Upper lobe of right lung (tissue), 1 donor: Measurements from ENCODE around the gene WAPL. TPM values are rescaled to one million over a fixed set of nuclear protein-coding genes. Genes with fewer than 3 reads are reported as not detected.
A peak's percentile ranks its signal among the peaks of the same experiment; 100 is the strongest.
"Not testable (repeated sequence)": the region's sequence is repeated elsewhere in the genome, so short reads cannot be mapped to it uniquely, and the experiment has no call there.

Source experiments
- ATAC-seq: fragments of 200-7000 bp; cut with Tn5 transposase; one replicate; pipeline ENCODE4 v1.9.1; 2020; ENCODE audit warnings: mild to moderate bottlenecking, moderate library complexity
- DNase-seq: peaks from one replicate; pipeline ENCODE4 v3.0.0-alpha.2; 2020
- H3K27ac ChIP-seq: fragments of 200-600 bp; one replicate; pipeline ENCODE4 v1.8.0; 2022
- H3K27me3 ChIP-seq: fragments of 200-600 bp; one replicate; pipeline ENCODE4 v1.8.0; 2022; ENCODE audit warnings: mild to moderate bottlenecking
- H3K36me3 ChIP-seq: fragments of 200-600 bp; one replicate; pipeline ENCODE4 v1.8.0; 2022
- H3K4me1 ChIP-seq: fragments of 200-600 bp; one replicate; pipeline ENCODE4 v1.8.0; 2022
- H3K4me3 ChIP-seq: fragments of 200-600 bp; one replicate; pipeline ENCODE4 v1.8.0; 2022; ENCODE audit warnings: mild to moderate bottlenecking
- H3K9me3 ChIP-seq: fragments of 200-600 bp; one replicate; pipeline ENCODE4 v1.8.0; 2022
- intact Hi-C: fragments of 100-400 bp; cut with DNase I; formaldehyde crosslinking; loops from one replicate; pipeline ENCODE4 v1.11.0; 2022
- total RNA-seq: library from RNA; stranded (reverse); fragmentation: NEBNext Ultra II Directional; extraction: Animal tissue kit (Norgen Biotek cat#: 25700); gene quantifications from one replicate; pipeline ENCODE4 v1.2.1, GENCODE V29; 2021
- TF ChIP-seq, protein P1 (sequence below): fragments of 200-600 bp; IDR thresholded peaks from one replicate; pipeline ENCODE4 v1.8.0; 2022; ENCODE audit warnings: antibody characterized with exemption
- donor health status: DM: no; HTN: yes; CAD: no; lungs with severe emphysema.

Gene WAPL
- total RNA-seq, 1 donor from 2014 or later: 35.1 TPM

DNA sequence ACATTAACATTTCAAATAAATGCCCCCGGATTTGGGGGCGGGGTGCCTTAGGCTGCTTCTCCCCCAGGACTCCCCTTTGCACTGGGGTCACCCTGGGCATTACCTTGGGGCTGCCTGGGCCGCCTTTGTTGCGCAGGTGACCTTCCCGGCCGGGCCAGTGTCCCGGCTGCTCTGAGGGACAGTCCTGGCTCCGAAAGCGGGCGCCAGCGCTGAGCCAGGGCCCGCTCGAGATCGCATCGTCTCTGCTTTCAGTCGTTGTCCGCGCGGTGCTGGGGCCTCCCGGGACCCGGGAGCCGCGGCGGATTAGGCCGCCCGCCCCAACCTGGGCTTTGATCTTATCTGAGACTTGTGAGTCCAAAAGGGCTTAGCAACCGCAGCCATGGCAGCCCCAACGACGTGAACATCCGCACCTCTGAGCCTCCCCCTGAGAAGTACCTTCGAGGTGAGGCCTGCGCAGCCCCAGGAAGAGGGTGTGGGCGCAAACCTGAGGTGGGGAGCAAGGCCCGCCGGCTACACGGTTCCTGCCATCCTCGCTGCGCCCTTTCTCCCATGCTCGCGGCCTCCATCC lies 14.8 kb upstream of the WAPL start:
- Histone ChIP-seq H3K36me3 (no peaks in the 10 kb centered on the region), H3K27me3 (no peaks in the 10 kb centered on the region), H3K4me1 (peaks cover 5% of the 10 kb centered on the region), H3K9me3 (no peaks in the 10 kb centered on the region), H3K4me3 (peak overlapping the region; percentile 59), H3K27ac (no peak overlapping the region)
- ATAC-seq (no peak), DNase-seq (no peak)
- intact Hi-C loops: no loop called here
- TF ChIP-seq, protein P1, sequence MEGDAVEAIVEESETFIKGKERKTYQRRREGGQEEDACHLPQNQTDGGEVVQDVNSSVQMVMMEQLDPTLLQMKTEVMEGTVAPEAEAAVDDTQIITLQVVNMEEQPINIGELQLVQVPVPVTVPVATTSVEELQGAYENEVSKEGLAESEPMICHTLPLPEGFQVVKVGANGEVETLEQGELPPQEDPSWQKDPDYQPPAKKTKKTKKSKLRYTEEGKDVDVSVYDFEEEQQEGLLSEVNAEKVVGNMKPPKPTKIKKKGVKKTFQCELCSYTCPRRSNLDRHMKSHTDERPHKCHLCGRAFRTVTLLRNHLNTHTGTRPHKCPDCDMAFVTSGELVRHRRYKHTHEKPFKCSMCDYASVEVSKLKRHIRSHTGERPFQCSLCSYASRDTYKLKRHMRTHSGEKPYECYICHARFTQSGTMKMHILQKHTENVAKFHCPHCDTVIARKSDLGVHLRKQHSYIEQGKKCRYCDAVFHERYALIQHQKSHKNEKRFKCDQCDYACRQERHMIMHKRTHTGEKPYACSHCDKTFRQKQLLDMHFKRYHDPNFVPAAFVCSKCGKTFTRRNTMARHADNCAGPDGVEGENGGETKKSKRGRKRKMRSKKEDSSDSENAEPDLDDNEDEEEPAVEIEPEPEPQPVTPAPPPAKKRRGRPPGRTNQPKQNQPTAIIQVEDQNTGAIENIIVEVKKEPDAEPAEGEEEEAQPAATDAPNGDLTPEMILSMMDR: no peak

DNA sequence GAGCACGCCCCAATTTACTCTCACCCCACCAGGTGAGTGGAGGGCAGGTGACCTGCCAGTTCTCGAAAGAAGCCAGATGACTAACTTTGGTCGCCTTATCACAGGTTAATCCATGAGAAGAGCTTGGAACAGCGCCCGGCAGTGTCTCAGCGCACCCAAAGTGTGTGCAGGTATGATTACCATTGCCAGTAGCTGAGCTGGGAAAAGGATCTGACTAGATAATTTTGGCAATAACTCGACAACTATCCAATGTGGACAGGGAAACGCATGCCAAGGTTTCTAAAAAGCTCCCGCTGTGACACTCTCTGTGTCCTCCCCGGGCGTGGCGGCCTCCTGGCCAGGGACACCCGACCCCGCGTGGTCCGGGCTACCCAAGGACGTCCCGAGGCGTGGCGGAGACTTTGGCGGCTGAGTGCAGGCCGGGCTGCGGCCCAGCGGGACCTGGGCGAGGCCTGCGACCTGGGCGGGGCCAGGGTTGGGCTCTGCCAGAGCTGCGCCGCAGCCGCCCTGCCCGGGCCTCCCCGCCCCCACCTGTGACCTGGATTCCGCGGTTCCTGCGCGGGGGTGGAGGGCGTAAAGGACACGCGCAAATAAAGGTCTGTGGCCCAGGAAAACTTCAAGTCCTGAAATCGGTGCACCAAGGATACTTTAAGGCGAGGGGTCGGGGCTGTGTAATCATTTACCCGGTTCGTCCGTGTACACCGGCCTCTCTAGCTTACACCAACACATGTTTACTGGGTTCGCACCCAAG lies 13.7 kb upstream of the WAPL start:
- peaks cover 5% of the 10 kb centered on the region for H3K4me1 ChIP-seq
- peak overlapping the region; percentile 59 for H3K4me3 ChIP-seq
- peak; percentile 94 for DNase-seq
- ATAC-seq: peak; percentile 98
- TF ChIP-seq, protein P1: no peak
- no peaks in the 10 kb centered on the region for H3K9me3 ChIP-seq
- intact Hi-C loops: no loop called here
- H3K36me3 ChIP-seq: no peaks in the 10 kb centered on the region
- H3K27ac ChIP-seq: peak overlapping the region; percentile 42
- H3K27me3 ChIP-seq: no peaks in the 10 kb centered on the region

DNA sequence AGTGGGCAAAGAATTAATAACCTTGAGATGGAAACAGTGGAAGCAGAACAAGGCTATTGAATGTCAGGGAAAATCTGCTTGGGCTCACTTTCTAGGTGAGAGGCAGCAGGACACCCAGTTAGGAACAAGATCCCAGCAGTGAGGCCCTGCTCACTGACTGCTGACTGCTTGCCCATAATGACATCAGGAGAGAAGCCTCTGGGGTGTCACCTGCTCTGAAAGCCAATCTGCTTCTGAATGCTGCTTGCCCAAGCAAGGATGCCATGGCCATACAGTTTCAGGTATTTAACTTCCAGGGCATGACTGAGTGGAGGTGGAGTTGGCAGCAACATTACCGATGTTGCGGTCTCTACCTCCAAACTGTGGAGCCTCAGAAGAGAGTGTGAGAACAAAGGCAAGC lies 11.7 kb upstream of the WAPL start:
- Histone ChIP-seq H3K9me3 (no peaks in the 10 kb centered on the region), H3K27ac (no peak overlapping the region), H3K4me1 (peaks cover 5% of the 10 kb centered on the region), H3K4me3 (no peak overlapping the region), H3K27me3 (no peaks in the 10 kb centered on the region), H3K36me3 (no peaks in the 10 kb centered on the region)
- DNase-seq (no peak), ATAC-seq (no peak)
- intact Hi-C loops: no loop called here
- TF ChIP-seq, protein P1: no peak

DNA sequence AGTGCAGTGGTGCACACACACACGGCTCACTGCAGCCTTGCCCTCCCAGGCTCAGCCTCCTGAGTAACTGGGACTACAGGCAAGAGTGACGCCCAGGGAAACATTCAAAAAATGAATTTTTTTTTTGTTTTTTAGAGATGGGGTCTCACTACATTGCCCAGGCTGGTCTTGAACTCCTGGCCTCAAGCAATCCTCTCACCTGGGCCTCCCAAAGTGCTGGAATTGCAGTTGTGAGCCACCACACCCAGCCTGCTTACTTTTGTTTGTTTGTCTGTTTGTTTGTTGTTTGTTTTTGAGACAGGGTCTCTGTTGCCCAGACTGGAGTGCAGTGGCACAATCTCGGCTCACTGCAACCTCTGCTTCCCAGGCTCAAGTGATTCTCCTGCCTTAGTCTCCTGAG lies 7.1 kb upstream of the WAPL start:
- DNase-seq, H3K27me3 ChIP-seq, H3K4me3 ChIP-seq, H3K27ac ChIP-seq, ATAC-seq, intact Hi-C loops, H3K9me3 ChIP-seq, H3K4me1 ChIP-seq, H3K36me3 ChIP-seq: not testable (repeated sequence)

DNA sequence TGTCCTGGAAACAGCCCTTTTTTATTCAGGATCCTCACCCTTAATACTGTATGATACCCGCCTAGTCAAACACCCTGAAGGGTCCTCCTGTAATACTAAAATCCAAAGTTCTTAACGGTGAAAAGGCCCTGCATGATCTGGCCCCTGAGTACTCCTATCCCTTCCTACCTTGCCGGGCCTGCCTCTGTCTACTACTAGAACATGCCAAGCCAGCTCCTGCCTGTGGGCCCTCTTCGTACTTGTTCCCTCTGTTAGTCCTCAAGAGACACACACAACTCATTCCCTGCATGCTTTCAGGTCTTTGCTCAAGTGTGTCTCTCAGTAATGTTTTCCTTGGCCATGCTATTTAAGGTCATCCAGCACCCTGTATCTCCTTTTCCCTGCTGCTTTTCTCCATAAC lies 5.0 kb upstream of the WAPL start:
- TF ChIP-seq, protein P1: no peak
- H3K4me1 ChIP-seq: peaks cover 15% of the 10 kb centered on the region
- intact Hi-C loops: no loop called here
- H3K27ac ChIP-seq: no peak overlapping the region
- H3K9me3 ChIP-seq: no peaks in the 10 kb centered on the region
- no peak overlapping the region for H3K4me3 ChIP-seq
- ATAC-seq (peak; percentile 32), DNase-seq (no peak)
- H3K27me3 ChIP-seq: no peaks in the 10 kb centered on the region
- H3K36me3 ChIP-seq: no peaks in the 10 kb centered on the region

- H3K27ac ChIP-seq, DNase-seq, H3K4me3 ChIP-seq, H3K27me3 ChIP-seq, H3K36me3 ChIP-seq, H3K9me3 ChIP-seq, intact Hi-C loops, ATAC-seq: not testable (repeated sequence)
- H3K4me1 ChIP-seq: peaks cover 15% of the 10 kb centered on the region
These were observed 4.1 kb upstream of the WAPL start for GRCh38 chr10:86525713-86526112.
